ENCODE data around the gene KIF16B.
A peak's percentile ranks its signal among the peaks of the same experiment; 100 is the strongest.

The KIF16B gene

GRCh38 chr20:16286601-16287000 lies 286.6 kb downstream of the KIF16B start (continued):
- no peak for TF ChIP-seq ZNF155 (tag by site-specific recombination; IDR thresholded peaks at IDR 0.05)
- no peak for TF ChIP-seq ZNF398 (tag by site-specific recombination; IDR thresholded peaks at IDR 0.05)
- no peak for TF ChIP-seq ZNF530 (tag by site-specific recombination; IDR thresholded peaks at IDR 0.05; ENCODE audit: low read depth)
- TF ChIP-seq AEBP2 (tag by site-specific recombination; IDR thresholded peaks at IDR 0.05; ENCODE audit: borderline replicate concordance): no peak

GRCh38 chr20:16284385-16285100 lies 288.7 kb downstream of the KIF16B start:
- Histone ChIP-seq H3K4me3 (ENCODE audit: low read depth, low read length) (no peak overlapping the region), H3K4me1 (ENCODE audit: control insufficient read depth, insufficient read depth, low read length) (no peaks in the 10 kb centered on the region), H3K9me3 (ENCODE audit: control insufficient read depth, insufficient read depth, low read depth, low read length) (no peaks in the 10 kb centered on the region), H3K36me3 (ENCODE audit: control insufficient read depth in 2 of 2, insufficient read depth in 1 of 2, low read length in 2 of 2) (no peaks in the 10 kb centered on the region), H3K27ac (ENCODE audit: extremely low read depth, low read depth, low read length) (no peak overlapping the region)
- CTCF ChIA-PET: no interaction called here
- TF ChIP-seq EGR2 (tag by site-specific recombination; IDR thresholded peaks at IDR 0.05; ENCODE audit: low read depth): 0 out of 2 replicates have a peak, but pooled peaks have one; percentile 11
- TF ChIP-seq ZNF311 (tag by site-specific recombination; IDR thresholded peaks at IDR 0.05; ENCODE audit: borderline replicate concordance): no peak
- POLR2A ChIA-PET: no interaction called here

- TF ChIP-seq YY1 (tag by site-specific recombination; IDR thresholded peaks at IDR 0.05) (no peak), TCF7L2 (IDR thresholded peaks at IDR 0.05; ENCODE audit: borderline replicate concordance, low read depth, low read length) (no peak)
- H3K9me3 ChIP-seq (ENCODE audit: control insufficient read depth, insufficient read depth, low read depth, low read length): no peaks in the 10 kb centered on the region
- CTCF ChIA-PET: no interaction called here
- no peaks in the 10 kb centered on the region for H3K36me3 ChIP-seq (ENCODE audit: control insufficient read depth in 2 of 2, insufficient read depth in 1 of 2, low read length in 2 of 2)
- no peaks in the 10 kb centered on the region for H3K4me1 ChIP-seq (ENCODE audit: control insufficient read depth, insufficient read depth, low read length)
- POLR2A ChIA-PET: no interaction called here
- no peak overlapping the region for H3K27ac ChIP-seq (ENCODE audit: extremely low read depth, low read depth, low read length)
- no peak overlapping the region for H3K4me3 ChIP-seq (ENCODE audit: low read depth, low read length)
These were observed 289.3 kb downstream of the KIF16B start for GRCh38 chr20:16283978-16284377.

- POLR2A ChIA-PET: no interaction called here
- TF ChIP-seq ZNF148 (tag by site-specific recombination; IDR thresholded peaks at IDR 0.05; ENCODE audit: borderline replicate concordance) (no peak), ZNF302 (tag by site-specific recombination; IDR thresholded peaks at IDR 0.05; ENCODE audit: low read depth) (no peak)
- CTCF ChIA-PET: no interaction called here
These were observed 289.9 kb downstream of the KIF16B start for GRCh38 chr20:16283307-16283706.

More at GRCh38 chr20:16283307-16283706, 289.9 kb downstream of the KIF16B start:
- H3K4me3 ChIP-seq (ENCODE audit: low read depth, low read length): no peak overlapping the region
- no peaks in the 10 kb centered on the region for H3K4me1 ChIP-seq (ENCODE audit: control insufficient read depth, insufficient read depth, low read length)
- no peaks in the 10 kb centered on the region for H3K9me3 ChIP-seq (ENCODE audit: control insufficient read depth, insufficient read depth, low read depth, low read length)
- no peak overlapping the region for H3K27ac ChIP-seq (ENCODE audit: extremely low read depth, low read depth, low read length)
- no peaks in the 10 kb centered on the region for H3K36me3 ChIP-seq (ENCODE audit: control insufficient read depth in 2 of 2, insufficient read depth in 1 of 2, low read length in 2 of 2)

Data from HEK293 (cell line).